SK-N-SH (cell line): Measurements from ENCODE around the gene MAST2. TPM values are rescaled to one million over a fixed set of nuclear protein-coding genes. Genes with fewer than 3 reads are reported as not detected.

Experiments used
- CTCF ChIA-PET: fragments of 300-600, 350-600 bp; formaldehyde crosslinking; extraction: SDS; loops from one replicate; lab custom pipeline; 2021; lab: Yijun Ruan, JAX
- POLR2A ChIA-PET: fragments of 350-600 bp; sonication (Branson Sonifier 250); formaldehyde crosslinking; extraction: SDS; loops from one replicate; lab custom pipeline; 2020; ENCODE audit warnings: antibody characterized with exemption, inconsistent platforms; lab: Yijun Ruan, JAX
- DNase-seq: peaks from one replicate; pipeline ENCODE4 v3.0.0; 2012
- H2AFZ ChIP-seq: fragments of 200-600 bp; sonication (generic); 2 replicates; pipeline ENCODE4 v1.8.1; 2016; ENCODE audit warnings: antibody characterized with exemption, mild to moderate bottlenecking, low read depth
- H3F3A ChIP-seq: fragments of 200-600 bp; sonication (generic); replicated peaks from 2 replicates; pipeline ENCODE3; 2016; ENCODE audit warnings: antibody characterized with exemption, mild to moderate bottlenecking; ENCODE audit not compliant: insufficient read depth
- H3K27ac ChIP-seq, 2 experiments: fragments of 200-500 bp in 1 of 2; fragments of 200-600 bp in 1 of 2; sonication (Bioruptor generic) in 1 of 2; sonication (generic), shearing (Covaris generic) in 1 of 2; 2 replicates each; pipeline versions ENCODE4 v1.5.1 to v1.6.1; 2014 to 2016; ENCODE audit warnings: low read depth in 2 of 2, inconsistent platforms in 1 of 2, low read length in 1 of 2, mild to moderate bottlenecking in 1 of 2, mixed read lengths in 1 of 2
- H3K27me3 ChIP-seq: fragments of 200-600 bp; sonication (generic), shearing (Covaris generic); 2 replicates; pipeline ENCODE4 v1.6.1; 2016; ENCODE audit warnings: mixed run types; ENCODE audit not compliant: insufficient read depth
- H3K36me3 ChIP-seq, 2 experiments: fragments of 200-500 bp in 1 of 2; fragments of 200-600 bp in 1 of 2; sonication (Bioruptor generic) in 1 of 2; sonication (generic) in 1 of 2; replicated peaks in 1 of 2; 2 replicates each; pipeline versions ENCODE3 to v1.5.1; 2014 to 2016; ENCODE audit warnings: low read length in 1 of 2, mild to moderate bottlenecking in 1 of 2; ENCODE audit not compliant: insufficient read depth in 2 of 2, control insufficient read depth in 1 of 2
- H3K4me1 ChIP-seq, 2 experiments: fragments of 200-500 bp in 1 of 2; fragments of 200-600 bp in 1 of 2; sonication (Bioruptor generic) in 1 of 2; sonication (generic), shearing (Covaris generic) in 1 of 2; 2 replicates each; pipeline versions ENCODE4 v1.5.1 to v1.6.1; 2014 to 2016; ENCODE audit warnings: low read depth in 1 of 2, low read length in 1 of 2, mixed run types in 1 of 2; ENCODE audit not compliant: insufficient read depth in 2 of 2, control insufficient read depth in 1 of 2
- H3K4me2 ChIP-seq: fragments of 200-600 bp; sonication (generic), shearing (Covaris generic); 2 replicates; pipeline ENCODE4 v1.6.1; 2017; ENCODE audit warnings: mixed run types
- H3K4me3 ChIP-seq, 2 experiments: fragments of 200-500 bp in 1 of 2; fragments of 200-600 bp in 1 of 2; sonication (Bioruptor generic) in 1 of 2; sonication (generic), shearing (Covaris generic) in 1 of 2; 2 replicates each; pipeline versions ENCODE4 v1.5.1 to v1.8.1; 2014 to 2016; ENCODE audit warnings: low read depth in 2 of 2, inconsistent platforms in 1 of 2, low read length in 1 of 2, mild to moderate bottlenecking in 1 of 2, mixed read lengths in 1 of 2, moderate library complexity in 1 of 2
- H3K79me2 ChIP-seq: fragments of 200-600 bp; sonication (generic); 2 replicates; pipeline ENCODE4 v1.8.1; 2017; ENCODE audit warnings: mild to moderate bottlenecking; ENCODE audit not compliant: insufficient read depth
- H3K9ac ChIP-seq: fragments of 200-600 bp; sonication (generic); 2 replicates; pipeline ENCODE4 v1.6.1; 2017; ENCODE audit warnings: mixed run types
- H3K9me2 ChIP-seq: fragments of 200-600 bp; sonication (generic); 2 replicates; pipeline ENCODE4 v1.6.1; 2017; ENCODE audit warnings: mixed run types
- H3K9me3 ChIP-seq: fragments of 200-600 bp; sonication (generic); 2 replicates; pipeline ENCODE4 v1.6.1; 2017; ENCODE audit warnings: mixed run types, mild to moderate bottlenecking, moderate library complexity
- H4K20me1 ChIP-seq: fragments of 200-600 bp; sonication (generic); 2 replicates; pipeline ENCODE4 v1.6.1; 2017; ENCODE audit warnings: mild to moderate bottlenecking, mixed run types; ENCODE audit not compliant: insufficient read depth
- ELF1 ChIP-seq: IDR thresholded peaks from 2 replicates; pipeline ENCODE4 v1.4.0; 2012
- EP300 ChIP-seq, 2 experiments: IDR thresholded peaks; 2 replicates each; pipeline versions ENCODE4 v1.4.0 to v1.6.1; 2012; ENCODE audit warnings: borderline replicate concordance in 1 of 2, low read depth in 1 of 2, low read length in 1 of 2
- EZH2phosphoT487 ChIP-seq: fragments of 200-600 bp; sonication (generic); IDR thresholded peaks from 2 replicates; pipeline ENCODE4 v1.6.1; 2017; ENCODE audit warnings: low read depth, mixed run types, mild to moderate bottlenecking, antibody characterized with exemption, moderate library complexity, borderline replicate concordance
- FOSL2 ChIP-seq: IDR thresholded peaks from 2 replicates; pipeline ENCODE4 v1.4.0; 2012; ENCODE audit warnings: low read depth, mild to moderate bottlenecking, moderate library complexity, borderline replicate concordance
- GABPA ChIP-seq: IDR thresholded peaks from 2 replicates; pipeline ENCODE4 v1.4.0; 2012; ENCODE audit warnings: low read depth, mild to moderate bottlenecking
- GATA2 ChIP-seq: sonication (generic); formaldehyde crosslinking; IDR thresholded peaks from 2 replicates; pipeline ENCODE4 v1.5.0; 2020; ENCODE audit warnings: mild to moderate bottlenecking, missing genetic modification reagents
- IRF3 ChIP-seq: fragments of 150-350 bp; IDR thresholded peaks from 2 replicates; pipeline ENCODE4 v1.6.1; 2016; ENCODE audit warnings: mild to moderate bottlenecking, low read depth, low read length
- JUND ChIP-seq: IDR thresholded peaks from 2 replicates; pipeline ENCODE4 v1.4.0; 2012
- MXI1 ChIP-seq: IDR thresholded peaks from 2 replicates; pipeline ENCODE4 v1.6.1; 2012; ENCODE audit warnings: mild to moderate bottlenecking, low read depth, low read length, improper control_type of control experiment
- PBX3 ChIP-seq: IDR thresholded peaks from 2 replicates; pipeline ENCODE4; 2012
- POLR2AphosphoS5 ChIP-seq: IDR thresholded peaks from 2 replicates; pipeline ENCODE4 v1.6.1; 2012; ENCODE audit warnings: low read depth, low read length
- RCOR1 ChIP-seq: fragments of 150-350 bp; IDR thresholded peaks from 2 replicates; pipeline ENCODE4 v1.6.1; 2017; ENCODE audit warnings: antibody characterized with exemption, low read length
- RFX5 ChIP-seq: IDR thresholded peaks from 2 replicates; pipeline ENCODE4 v1.6.1; 2012; ENCODE audit warnings: mild to moderate bottlenecking, improper control_type of control experiment, low read length
- SIN3A ChIP-seq: IDR thresholded peaks from 2 replicates; pipeline ENCODE4 v1.6.1; 2012; ENCODE audit warnings: low read depth, mild to moderate bottlenecking, low read length, moderate library complexity, borderline replicate concordance
- SMC3 ChIP-seq: IDR thresholded peaks from 2 replicates; pipeline ENCODE4 v1.6.1; 2012; ENCODE audit warnings: low read depth, low read length, improper control_type of control experiment
- TAF1 ChIP-seq: IDR thresholded peaks from 2 replicates; pipeline ENCODE4 v1.6.1; 2012; ENCODE audit warnings: low read depth, mild to moderate bottlenecking, low read length, moderate library complexity, borderline replicate concordance
- USF1 ChIP-seq: IDR thresholded peaks from 2 replicates; pipeline ENCODE4 v1.4.0; 2012; ENCODE audit warnings: low read depth, borderline replicate concordance
- WGBS: methylation state at CpG from one replicate; pipeline ENCODE4 v1.1.6; 2017; ENCODE audit warnings: low lambda C conversion rate; 5-methylcytosine and 5-hydroxymethylcytosine counted together
- polyA plus RNA-seq, 3 experiments: library from polyadenylated mRNA; depleted of rRNA; stranded (reverse); fragments of >200 nt; gene quantifications; 2 replicates each; pipeline ENCODE4 v1.2.3, GENCODE V29; 2012
- TF ChIP-seq, protein P1 (sequence below): IDR thresholded peaks from 2 replicates; pipeline ENCODE4 v1.6.1; 2012; ENCODE audit warnings: mild to moderate bottlenecking, low read depth, low read length, moderate library complexity
- TF ChIP-seq, protein P2 (sequence below): fragments of 150-350 bp; IDR thresholded peaks from 2 replicates; pipeline ENCODE4 v1.6.1; 2017; ENCODE audit warnings: antibody characterized with exemption, low read length, low read depth, borderline replicate concordance

The MAST2 gene
- polyA plus RNA-seq, 1 of the 3 experiments (the other 2 are of a cell fraction): 53.4 TPM

- no peak for DNase-seq
- Histone ChIP-seq H3K79me2 (no peaks in the 10 kb centered on the region), H3K4me1 (no peaks in the 10 kb centered on the region), H3K27ac (no peak overlapping the region), H3K9me3 (no peaks in the 10 kb centered on the region), H3K4me3 (no peak overlapping the region), H3F3A (no peaks in the 10 kb centered on the region), H3K9ac (no peak overlapping the region), H3K4me2 (no peak overlapping the region), H4K20me1 (no peaks in the 10 kb centered on the region), H3K9me2 (no peaks in the 10 kb centered on the region), H2AFZ (no peak overlapping the region), H3K36me3 (peaks cover 4 to 17% of the 10 kb centered on the region in 2 experiments), H3K27me3 (no peaks in the 10 kb centered on the region)
- ChIA-PET POLR2A (no interaction called here), CTCF (no interaction called here)
- 96% methylated on average over 6 of the region's 6 CpGs for WGBS
- TF ChIP-seq POLR2AphosphoS5: no peak
- TF ChIP-seq, protein P1, sequence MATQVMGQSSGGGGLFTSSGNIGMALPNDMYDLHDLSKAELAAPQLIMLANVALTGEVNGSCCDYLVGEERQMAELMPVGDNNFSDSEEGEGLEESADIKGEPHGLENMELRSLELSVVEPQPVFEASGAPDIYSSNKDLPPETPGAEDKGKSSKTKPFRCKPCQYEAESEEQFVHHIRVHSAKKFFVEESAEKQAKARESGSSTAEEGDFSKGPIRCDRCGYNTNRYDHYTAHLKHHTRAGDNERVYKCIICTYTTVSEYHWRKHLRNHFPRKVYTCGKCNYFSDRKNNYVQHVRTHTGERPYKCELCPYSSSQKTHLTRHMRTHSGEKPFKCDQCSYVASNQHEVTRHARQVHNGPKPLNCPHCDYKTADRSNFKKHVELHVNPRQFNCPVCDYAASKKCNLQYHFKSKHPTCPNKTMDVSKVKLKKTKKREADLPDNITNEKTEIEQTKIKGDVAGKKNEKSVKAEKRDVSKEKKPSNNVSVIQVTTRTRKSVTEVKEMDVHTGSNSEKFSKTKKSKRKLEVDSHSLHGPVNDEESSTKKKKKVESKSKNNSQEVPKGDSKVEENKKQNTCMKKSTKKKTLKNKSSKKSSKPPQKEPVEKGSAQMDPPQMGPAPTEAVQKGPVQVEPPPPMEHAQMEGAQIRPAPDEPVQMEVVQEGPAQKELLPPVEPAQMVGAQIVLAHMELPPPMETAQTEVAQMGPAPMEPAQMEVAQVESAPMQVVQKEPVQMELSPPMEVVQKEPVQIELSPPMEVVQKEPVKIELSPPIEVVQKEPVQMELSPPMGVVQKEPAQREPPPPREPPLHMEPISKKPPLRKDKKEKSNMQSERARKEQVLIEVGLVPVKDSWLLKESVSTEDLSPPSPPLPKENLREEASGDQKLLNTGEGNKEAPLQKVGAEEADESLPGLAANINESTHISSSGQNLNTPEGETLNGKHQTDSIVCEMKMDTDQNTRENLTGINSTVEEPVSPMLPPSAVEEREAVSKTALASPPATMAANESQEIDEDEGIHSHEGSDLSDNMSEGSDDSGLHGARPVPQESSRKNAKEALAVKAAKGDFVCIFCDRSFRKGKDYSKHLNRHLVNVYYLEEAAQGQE: no peak
- TF ChIP-seq EP300 (IDR thresholded peaks at IDR 0.05; ENCODE audit: borderline replicate concordance in 1 of 2, low read depth in 1 of 2, low read length in 1 of 2): no peak
- no peak for TF ChIP-seq GATA2 (CRISPR knock-in tag)
- no peak for TF ChIP-seq FOSL2
- TF ChIP-seq ELF1: no peak
- TF ChIP-seq SMC3: no peak
- no peak for TF ChIP-seq PBX3
- no peak for TF ChIP-seq SIN3A
- no peak for TF ChIP-seq TAF1
- no peak for TF ChIP-seq RCOR1
- TF ChIP-seq, protein P2, sequence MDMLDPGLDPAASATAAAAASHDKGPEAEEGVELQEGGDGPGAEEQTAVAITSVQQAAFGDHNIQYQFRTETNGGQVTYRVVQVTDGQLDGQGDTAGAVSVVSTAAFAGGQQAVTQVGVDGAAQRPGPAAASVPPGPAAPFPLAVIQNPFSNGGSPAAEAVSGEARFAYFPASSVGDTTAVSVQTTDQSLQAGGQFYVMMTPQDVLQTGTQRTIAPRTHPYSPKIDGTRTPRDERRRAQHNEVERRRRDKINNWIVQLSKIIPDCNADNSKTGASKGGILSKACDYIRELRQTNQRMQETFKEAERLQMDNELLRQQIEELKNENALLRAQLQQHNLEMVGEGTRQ: no peak
- no peak for TF ChIP-seq IRF3
- no peak for TF ChIP-seq EZH2phosphoT487
- TF ChIP-seq GABPA: no peak
- no peak for TF ChIP-seq USF1
- TF ChIP-seq RFX5: no peak
- no peak for TF ChIP-seq JUND
- no peak for TF ChIP-seq MXI1
Measured at GRCh38 chr1:46017876-46018503, 214.6 kb downstream of the MAST2 start.
